ENCODE data around the gene FUT4. TPM values are rescaled to one million over a fixed set of nuclear protein-coding genes. Genes with fewer than 3 reads are reported as not detected.

Gene FUT4
- total and polyA plus RNA-seq, 7 donors: 3.5 to 9.1 (median 6.4) TPM

DNA sequence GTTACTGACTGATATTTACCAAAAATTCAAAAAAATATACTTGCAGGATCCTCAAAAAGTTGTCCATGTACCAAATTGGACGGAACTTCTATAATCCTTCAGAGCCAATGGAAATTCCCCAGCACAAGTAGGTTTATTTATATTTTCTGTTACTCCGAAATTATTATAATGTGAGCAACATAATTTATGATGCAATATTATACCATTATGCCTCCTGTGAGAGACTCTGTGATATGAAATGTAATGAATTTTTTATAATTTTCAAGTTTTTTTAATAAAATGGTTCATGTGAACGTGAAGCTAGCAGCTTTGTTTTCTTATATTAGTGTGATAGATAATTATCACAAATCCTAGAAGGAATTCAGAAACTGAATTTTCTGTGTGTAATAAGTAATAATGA is 41.7 kb downstream of the FUT4 start:
- WGBS, 2 donors: 89 to 90% methylated on average over 3 of the region's 3 CpGs
- Histone ChIP-seq H3K9me3 (no peaks in the 10 kb centered on the region), H3K36me3 (peaks cover 0 to 15% (median 3%) of the 10 kb centered on the region in 4 donors), H3K27me3 (no peaks in the 10 kb centered on the region), H3K4me1 (no peaks in the 10 kb centered on the region), H3K4me3 (no peak overlapping the region), H3K27ac (peak overlapping the region in 1 of 4 donors; percentile 24)
- intact Hi-C loops (cut with DNase I): no loop called here
- no peak for DNase-seq
- TF ChIP-seq EP300 (IDR thresholded peaks at IDR 0.05) (no peak), POLR2AphosphoS5 (IDR thresholded peaks at IDR 0.05) (no peak), POLR2A (IDR thresholded peaks at IDR 0.05) (no peak)
- TF ChIP-seq, protein P1, sequence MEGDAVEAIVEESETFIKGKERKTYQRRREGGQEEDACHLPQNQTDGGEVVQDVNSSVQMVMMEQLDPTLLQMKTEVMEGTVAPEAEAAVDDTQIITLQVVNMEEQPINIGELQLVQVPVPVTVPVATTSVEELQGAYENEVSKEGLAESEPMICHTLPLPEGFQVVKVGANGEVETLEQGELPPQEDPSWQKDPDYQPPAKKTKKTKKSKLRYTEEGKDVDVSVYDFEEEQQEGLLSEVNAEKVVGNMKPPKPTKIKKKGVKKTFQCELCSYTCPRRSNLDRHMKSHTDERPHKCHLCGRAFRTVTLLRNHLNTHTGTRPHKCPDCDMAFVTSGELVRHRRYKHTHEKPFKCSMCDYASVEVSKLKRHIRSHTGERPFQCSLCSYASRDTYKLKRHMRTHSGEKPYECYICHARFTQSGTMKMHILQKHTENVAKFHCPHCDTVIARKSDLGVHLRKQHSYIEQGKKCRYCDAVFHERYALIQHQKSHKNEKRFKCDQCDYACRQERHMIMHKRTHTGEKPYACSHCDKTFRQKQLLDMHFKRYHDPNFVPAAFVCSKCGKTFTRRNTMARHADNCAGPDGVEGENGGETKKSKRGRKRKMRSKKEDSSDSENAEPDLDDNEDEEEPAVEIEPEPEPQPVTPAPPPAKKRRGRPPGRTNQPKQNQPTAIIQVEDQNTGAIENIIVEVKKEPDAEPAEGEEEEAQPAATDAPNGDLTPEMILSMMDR (IDR thresholded peaks at IDR 0.05): no peak

DNA sequence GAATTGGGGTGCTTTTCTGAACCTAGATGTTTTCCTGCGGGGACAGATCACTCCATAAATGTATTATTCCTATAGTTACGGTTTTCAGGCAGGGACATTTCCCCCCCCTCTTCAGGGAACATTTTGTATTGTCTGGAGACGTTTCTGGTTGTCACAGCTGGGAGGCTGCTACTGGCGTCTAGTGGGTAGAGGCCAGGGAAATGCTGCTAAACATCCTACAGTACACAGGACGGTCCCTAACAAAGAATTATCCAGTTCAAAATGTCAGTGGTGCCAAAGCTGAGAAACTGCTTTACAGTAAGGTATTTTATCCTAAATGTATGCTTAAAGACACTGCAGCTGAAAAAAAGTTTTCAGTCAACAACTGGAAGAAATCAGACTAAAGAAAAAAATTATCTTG is 42.8 kb downstream of the FUT4 start:
- no peaks in the 10 kb centered on the region for H3K4me1 ChIP-seq
- peak overlapping the region in 1 of 4 donors; percentile 24 for H3K27ac ChIP-seq
- no peak for DNase-seq
- no peaks in the 10 kb centered on the region for H3K9me3 ChIP-seq
- no peak overlapping the region for H3K4me3 ChIP-seq
- no peaks in the 10 kb centered on the region for H3K27me3 ChIP-seq
- 81 to 86% methylated on average over 5 of the region's 5 CpGs for WGBS, 2 donors
- peaks cover 0 to 15% (median 3%) of the 10 kb centered on the region in 4 donors for H3K36me3 ChIP-seq
- TF ChIP-seq POLR2A (IDR thresholded peaks at IDR 0.05) (no peak), POLR2AphosphoS5 (IDR thresholded peaks at IDR 0.05) (no peak), EP300 (IDR thresholded peaks at IDR 0.05) (no peak)
- TF ChIP-seq, protein P1 (IDR thresholded peaks at IDR 0.05): no peak
- intact Hi-C loops (cut with DNase I): no loop called here

DNA sequence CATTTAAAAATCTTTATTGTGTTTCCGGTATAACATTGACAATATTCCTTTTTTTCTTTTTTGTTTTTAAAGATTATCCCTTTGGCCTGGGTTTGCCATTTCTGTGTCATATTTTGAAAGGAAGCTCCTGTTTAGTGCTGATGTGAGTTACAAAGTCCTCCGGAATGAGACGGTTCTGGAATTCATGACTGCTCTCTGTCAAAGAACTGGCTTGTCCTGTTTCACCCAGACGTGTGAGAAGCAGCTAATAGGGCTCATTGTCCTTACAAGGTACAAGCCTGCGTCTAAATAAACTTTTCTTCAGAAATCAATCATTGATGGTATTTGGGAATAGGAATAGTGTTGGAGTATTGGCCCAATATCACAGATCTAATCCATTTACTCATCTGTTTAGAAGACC is 43.3 kb downstream of the FUT4 start:
- intact Hi-C loops (cut with DNase I): no loop called here
- Histone ChIP-seq H3K36me3 (peaks cover 0 to 15% (median 3%) of the 10 kb centered on the region in 4 donors), H3K27me3 (no peaks in the 10 kb centered on the region), H3K4me3 (no peak overlapping the region), H3K9me3 (no peaks in the 10 kb centered on the region), H3K27ac (peak overlapping the region in 1 of 4 donors; percentile 24), H3K4me1 (no peaks in the 10 kb centered on the region)
- 46 to 70% methylated on average over 5 of the region's 5 CpGs for WGBS, 2 donors
- TF ChIP-seq POLR2AphosphoS5 (IDR thresholded peaks at IDR 0.05) (no peak), POLR2A (IDR thresholded peaks at IDR 0.05) (no peak), EP300 (IDR thresholded peaks at IDR 0.05) (no peak)
- TF ChIP-seq, protein P1 (IDR thresholded peaks at IDR 0.05): no peak
- DNase-seq: no peak

DNA sequence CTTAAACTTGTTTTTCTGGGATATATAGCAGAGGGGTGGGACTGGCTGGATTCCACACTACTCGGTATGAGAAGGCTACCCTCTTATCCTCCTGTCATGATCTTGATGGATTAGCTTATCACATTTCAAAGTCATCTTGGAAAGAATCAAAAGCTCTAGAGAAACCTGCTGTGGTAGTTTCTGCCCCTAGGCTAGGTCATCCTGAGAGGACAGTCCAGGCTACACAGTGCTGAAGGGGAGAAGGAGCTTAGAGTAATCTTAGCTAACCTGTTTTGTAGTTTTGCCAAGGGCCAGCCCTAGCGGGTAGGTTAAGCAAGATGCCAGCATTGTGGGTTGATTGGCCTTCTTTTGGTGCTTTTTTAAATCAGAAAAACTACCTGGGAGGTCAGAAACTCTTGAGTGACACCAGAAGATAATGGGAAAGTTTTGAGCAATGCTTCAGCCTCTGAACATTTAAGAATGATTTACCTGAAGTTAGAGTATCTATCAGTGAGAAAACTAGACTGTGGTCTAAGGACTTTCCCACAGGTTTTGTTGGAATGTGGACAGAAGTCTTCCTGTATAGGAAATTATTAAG is 44.7 kb downstream of the FUT4 start:
- Histone ChIP-seq H3K27ac (no peak overlapping the region), H3K9me3 (no peaks in the 10 kb centered on the region), H3K36me3 (peaks cover 0 to 17% (median 3%) of the 10 kb centered on the region in 4 donors), H3K4me3 (no peak overlapping the region), H3K27me3 (no peaks in the 10 kb centered on the region), H3K4me1 (no peaks in the 10 kb centered on the region)
- intact Hi-C loops (cut with DNase I): no loop called here
- WGBS, 2 donors: 81% methylated on average over 2 of the region's 2 CpGs
- TF ChIP-seq POLR2A (IDR thresholded peaks at IDR 0.05): no peak
- TF ChIP-seq, protein P1 (IDR thresholded peaks at IDR 0.05): no peak
- no peak for TF ChIP-seq POLR2AphosphoS5 (IDR thresholded peaks at IDR 0.05)
- TF ChIP-seq EP300 (IDR thresholded peaks at IDR 0.05): no peak
- DNase-seq: no peak

Data from sigmoid colon (tissue), 7 donors.